ENCODE measurements around the gene TBXA2R. TPM values are rescaled to one million over a fixed set of nuclear protein-coding genes. Genes with fewer than 3 reads are reported as not detected.
A peak's percentile ranks its signal among the peaks of the same experiment; 100 is the strongest.

Gene TBXA2R
- total RNA-seq, 1 experiment from 2014 or later: not detected

DNA sequence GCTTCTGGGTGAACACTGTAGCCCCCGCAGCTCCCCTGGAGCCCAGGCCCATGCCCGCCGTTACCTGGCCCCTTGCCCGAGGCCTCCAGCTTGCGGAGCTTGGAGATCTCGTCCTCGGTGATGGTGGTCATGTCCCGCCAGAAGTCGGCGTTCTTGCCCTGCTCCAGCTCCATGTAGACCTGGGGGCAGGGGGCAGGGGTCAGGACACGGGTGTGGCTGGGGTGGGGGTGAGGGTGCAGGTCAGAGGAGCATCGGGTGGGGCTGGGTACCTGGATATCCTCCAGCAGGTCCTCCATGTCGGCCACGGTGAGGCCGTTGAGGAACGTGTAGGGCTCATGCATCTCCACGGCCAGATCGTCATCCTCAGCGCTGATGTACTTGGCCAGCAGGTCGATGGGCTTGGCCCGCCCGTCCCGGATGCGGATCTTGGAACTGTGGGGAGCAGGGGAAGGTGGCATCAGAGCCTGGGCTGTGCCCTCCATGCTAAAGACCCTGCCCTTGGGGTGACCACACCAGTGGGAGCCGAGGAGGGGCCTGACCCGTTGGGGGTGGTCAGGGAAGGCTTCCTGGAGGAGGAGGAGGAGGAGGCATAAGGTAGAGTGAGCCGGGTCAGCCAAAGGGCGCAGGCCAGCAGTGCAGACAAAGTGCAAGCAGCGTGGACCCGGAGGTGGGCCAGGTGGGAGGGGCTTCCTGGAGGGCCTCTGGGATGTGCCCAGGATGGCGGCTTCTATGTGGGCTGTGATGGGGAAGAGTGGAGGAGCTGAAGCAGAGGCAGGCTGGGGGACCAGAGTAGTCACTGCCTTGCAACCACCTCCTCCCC lies 12.3 kb upstream of the TBXA2R start:
- Histone ChIP-seq H3K4me3 (no peak overlapping the region), H3K9me2 (ENCODE audit: insufficient read depth) (no peaks in the 10 kb centered on the region), H3F3A (ENCODE audit: insufficient read depth, low read depth) (no peaks in the 10 kb centered on the region), H3K27me3 (ENCODE audit: insufficient read depth, low read depth) (no peaks in the 10 kb centered on the region), H3K79me2 (ENCODE audit: low read depth) (peaks cover under 1% of the 10 kb centered on the region; the same call in 1 of the 2 replicates), H3K36me3 (ENCODE audit: low read depth) (no peaks in the 10 kb centered on the region), H3K27ac (no peak overlapping the region), H3K9me3 (ENCODE audit: insufficient read depth, low read depth) (no peaks in the 10 kb centered on the region), H2AFZ (no peak overlapping the region), H3K4me2 (no peak overlapping the region), H4K20me1 (ENCODE audit: insufficient read depth) (no peaks in the 10 kb centered on the region), H3K4me1 (replicated peaks; ENCODE audit: insufficient read depth) (no peaks in the 10 kb centered on the region)
- no peak for DNase-seq
- BruUV-seq (replicated peaks): no TSS peak
- intact Hi-C loops (cut with micrococcal nuclease; ENCODE audit: unreplicated experiment): loop anchor here (1.0 kb wide), 1 partner anchor 74 kb away; no protein-coding TSS in a partner anchor
- CTCF ChIA-PET: no interaction called here
- TF ChIP-seq EZH2 (IDR thresholded peaks at IDR 0.05; ENCODE audit: low read depth): no peak
- TF ChIP-seq, protein P1, sequence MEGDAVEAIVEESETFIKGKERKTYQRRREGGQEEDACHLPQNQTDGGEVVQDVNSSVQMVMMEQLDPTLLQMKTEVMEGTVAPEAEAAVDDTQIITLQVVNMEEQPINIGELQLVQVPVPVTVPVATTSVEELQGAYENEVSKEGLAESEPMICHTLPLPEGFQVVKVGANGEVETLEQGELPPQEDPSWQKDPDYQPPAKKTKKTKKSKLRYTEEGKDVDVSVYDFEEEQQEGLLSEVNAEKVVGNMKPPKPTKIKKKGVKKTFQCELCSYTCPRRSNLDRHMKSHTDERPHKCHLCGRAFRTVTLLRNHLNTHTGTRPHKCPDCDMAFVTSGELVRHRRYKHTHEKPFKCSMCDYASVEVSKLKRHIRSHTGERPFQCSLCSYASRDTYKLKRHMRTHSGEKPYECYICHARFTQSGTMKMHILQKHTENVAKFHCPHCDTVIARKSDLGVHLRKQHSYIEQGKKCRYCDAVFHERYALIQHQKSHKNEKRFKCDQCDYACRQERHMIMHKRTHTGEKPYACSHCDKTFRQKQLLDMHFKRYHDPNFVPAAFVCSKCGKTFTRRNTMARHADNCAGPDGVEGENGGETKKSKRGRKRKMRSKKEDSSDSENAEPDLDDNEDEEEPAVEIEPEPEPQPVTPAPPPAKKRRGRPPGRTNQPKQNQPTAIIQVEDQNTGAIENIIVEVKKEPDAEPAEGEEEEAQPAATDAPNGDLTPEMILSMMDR (conservative IDR thresholded peaks at IDR 0.05): peak; percentile 27; the same call in 1 of the 2 replicates
- POLR2A ChIA-PET (ENCODE audit: unreplicated experiment): no interaction called here

DNA sequence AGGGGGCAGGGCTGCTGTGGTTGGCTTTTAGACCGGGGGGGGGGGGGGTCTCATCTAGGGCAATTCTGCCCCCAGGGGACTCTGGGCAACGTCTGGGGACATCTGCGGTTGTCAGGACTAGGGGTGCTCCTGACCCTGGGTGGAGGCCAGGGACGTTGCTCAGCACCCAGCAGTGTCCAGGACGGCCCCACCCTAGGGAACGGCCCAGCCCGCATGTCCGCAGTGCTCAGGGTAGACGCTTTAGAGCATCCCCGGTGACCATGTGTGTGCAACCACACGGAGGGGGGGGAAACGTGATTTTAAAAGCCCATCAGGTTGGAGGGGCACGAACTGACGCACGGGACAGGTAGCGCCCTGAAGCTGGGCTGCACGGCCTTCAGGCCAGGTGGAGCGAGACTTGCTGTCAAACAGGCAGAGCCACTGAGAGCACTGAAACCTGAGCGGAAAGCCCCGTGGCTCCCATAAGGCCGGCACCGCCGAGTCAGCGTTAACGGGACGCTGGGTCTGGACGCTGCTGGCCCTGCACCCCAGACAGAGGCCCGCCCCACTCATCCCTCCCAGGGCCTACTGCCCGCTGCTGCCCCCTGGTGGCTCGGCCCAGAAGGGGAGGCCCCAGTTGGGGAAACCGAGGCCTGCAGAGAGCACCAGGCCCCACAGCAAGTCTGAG lies 11.6 kb upstream of the TBXA2R start:
- Histone ChIP-seq H3K4me1 (replicated peaks; ENCODE audit: insufficient read depth) (no peaks in the 10 kb centered on the region), H3K4me2 (no peak overlapping the region), H3K27me3 (ENCODE audit: insufficient read depth, low read depth) (no peaks in the 10 kb centered on the region), H3F3A (ENCODE audit: insufficient read depth, low read depth) (no peaks in the 10 kb centered on the region), H3K36me3 (ENCODE audit: low read depth) (no peaks in the 10 kb centered on the region), H4K20me1 (ENCODE audit: insufficient read depth) (no peaks in the 10 kb centered on the region), H3K9me2 (ENCODE audit: insufficient read depth) (no peaks in the 10 kb centered on the region), H3K4me3 (no peak overlapping the region), H3K79me2 (ENCODE audit: low read depth) (no peaks in the 10 kb centered on the region), H3K9me3 (ENCODE audit: insufficient read depth, low read depth) (no peaks in the 10 kb centered on the region), H3K27ac (no peak overlapping the region), H2AFZ (no peak overlapping the region)
- intact Hi-C loops (cut with micrococcal nuclease; ENCODE audit: unreplicated experiment): loop anchor here (1.0 kb wide), 1 partner anchor 73 kb away; no protein-coding TSS in a partner anchor
- CTCF ChIA-PET: interaction anchor here (0.6 kb wide), 1 partner anchor 99 kb away, joined by 3 read pairs; no protein-coding TSS in a partner anchor
- TF ChIP-seq, protein P1 (conservative IDR thresholded peaks at IDR 0.05): peak; percentile 81
- no peak for TF ChIP-seq EZH2 (IDR thresholded peaks at IDR 0.05; ENCODE audit: low read depth)
- DNase-seq: peak in 1 of 2 experiments; percentile 33
- POLR2A ChIA-PET (ENCODE audit: unreplicated experiment): no interaction called here
- no TSS peak for BruUV-seq (replicated peaks)

DNA sequence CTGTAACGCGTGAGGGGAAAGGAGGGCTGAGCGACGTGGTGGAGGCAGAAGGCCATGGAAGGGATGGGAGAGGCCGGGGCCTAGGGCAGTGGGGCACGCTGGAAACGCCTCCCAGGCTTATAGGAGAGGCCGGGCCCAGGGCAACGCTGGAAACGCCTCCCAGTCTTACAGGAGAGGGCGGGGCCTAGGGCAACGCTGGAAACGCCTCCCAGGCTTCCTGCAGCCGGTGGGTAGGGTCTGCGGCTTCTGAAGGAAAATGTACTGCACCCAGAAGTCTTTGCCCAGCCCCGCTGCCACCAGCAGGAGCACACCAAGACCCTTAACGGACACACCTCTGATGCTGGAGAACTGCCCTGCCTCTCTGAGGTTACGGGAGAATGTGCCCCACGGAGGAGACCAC lies 10.8 kb upstream of the TBXA2R start:
- Histone ChIP-seq H2AFZ (no peak overlapping the region), H3K9me2 (ENCODE audit: insufficient read depth) (no peaks in the 10 kb centered on the region), H3K27me3 (ENCODE audit: insufficient read depth, low read depth) (no peaks in the 10 kb centered on the region), H4K20me1 (ENCODE audit: insufficient read depth) (no peaks in the 10 kb centered on the region), H3K79me2 (ENCODE audit: low read depth) (no peaks in the 10 kb centered on the region), H3K36me3 (ENCODE audit: low read depth) (no peaks in the 10 kb centered on the region), H3K4me1 (replicated peaks; ENCODE audit: insufficient read depth) (no peaks in the 10 kb centered on the region), H3K4me3 (no peak overlapping the region), H3K4me2 (no peak overlapping the region), H3K27ac (no peak overlapping the region), H3K9me3 (ENCODE audit: insufficient read depth, low read depth) (no peaks in the 10 kb centered on the region), H3F3A (ENCODE audit: insufficient read depth, low read depth) (no peaks in the 10 kb centered on the region)
- BruUV-seq (replicated peaks): no TSS peak
- no peak for DNase-seq
- no peak for TF ChIP-seq EZH2 (IDR thresholded peaks at IDR 0.05; ENCODE audit: low read depth)
- CTCF ChIA-PET: interaction anchor here (0.6 kb wide), 1 partner anchor 100 kb away, joined by 3 read pairs; no protein-coding TSS in a partner anchor
- intact Hi-C loops (cut with micrococcal nuclease; ENCODE audit: unreplicated experiment): no loop called here
- POLR2A ChIA-PET (ENCODE audit: unreplicated experiment): no interaction called here

Measured in PC-9 (cell line).